HUDEP-2 (cell line): Measurements from ENCODE around the gene E2F6.

ENCODE experiments used
- DNase-seq, 76 experiments: peaks; one replicate each; lab custom pipeline; 2025; ENCODE audit not compliant: unreplicated experiment in 76 of 76; lab: John Stamatoyannopoulos, UW

The E2F6 gene

GRCh38 chr2:11459816-11460215 lies 6.1 kb downstream of the E2F6 start:
- no peak for DNase-seq

- DNase-seq: no peak
Measured at GRCh38 chr2:11458753-11459152, 7.2 kb downstream of the E2F6 start.

DNA sequence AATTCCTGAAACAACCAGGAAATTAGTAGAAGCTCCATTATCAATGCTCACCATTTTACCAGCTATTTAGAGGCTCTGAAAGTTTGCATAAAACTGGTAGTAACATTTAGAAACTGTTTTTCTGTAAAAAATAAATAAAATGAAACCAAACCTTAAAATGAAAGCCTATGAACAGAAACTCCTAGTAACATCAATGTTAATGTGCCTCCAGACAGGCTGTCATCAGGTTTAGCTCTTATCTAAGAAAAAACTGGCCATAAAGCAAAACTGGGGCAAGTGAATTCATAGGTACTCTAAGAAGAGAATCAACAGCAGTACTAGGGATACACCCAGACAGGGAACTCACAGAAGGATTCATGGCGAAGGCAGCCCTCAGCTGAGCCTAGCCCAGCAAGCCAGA lies 8.0 kb downstream of the E2F6 start:
- no peak for DNase-seq

DNA sequence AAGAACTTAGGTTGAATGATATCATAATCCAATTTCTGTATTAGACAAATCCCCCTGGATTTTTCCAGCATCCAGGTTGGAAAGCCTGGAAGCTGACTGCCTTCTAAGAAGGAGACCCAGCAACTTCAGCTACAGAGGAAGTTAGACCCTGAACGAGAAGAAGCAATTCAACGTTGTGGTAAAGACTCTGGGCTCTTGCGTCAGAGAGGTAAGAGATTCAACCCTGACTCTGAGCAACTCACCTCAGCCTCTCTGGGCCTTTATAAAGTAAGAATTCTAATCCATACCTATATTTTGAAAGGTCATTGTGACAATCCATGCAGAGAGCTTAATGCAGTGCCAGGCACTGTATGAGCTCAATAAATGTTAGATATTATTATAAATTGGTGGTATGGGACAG lies 9.7 kb downstream of the E2F6 start:
- no peak for DNase-seq

- no peak for DNase-seq
Measured at GRCh38 chr2:11454824-11455223, 11.1 kb downstream of the E2F6 start.

DNA sequence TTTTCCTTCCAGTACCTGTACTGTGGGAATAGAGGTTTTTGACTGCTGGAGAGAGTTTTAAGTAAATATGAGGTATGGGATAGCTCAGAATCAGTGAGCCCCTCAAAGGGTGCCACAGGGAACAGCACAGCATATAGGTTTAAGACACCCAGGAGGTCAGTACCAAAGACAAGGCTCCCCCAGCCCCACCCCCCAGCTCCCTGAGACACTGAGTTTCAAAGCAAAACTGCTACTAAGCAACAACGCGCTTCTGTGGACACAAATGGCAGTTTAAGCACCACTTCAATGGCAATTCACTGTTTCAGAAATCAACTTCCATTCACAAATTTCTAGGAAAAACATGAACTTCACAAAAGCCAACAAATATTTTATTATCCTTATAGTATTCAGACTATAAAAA lies 15.2 kb downstream of the E2F6 start:
- no peak for DNase-seq

DNA sequence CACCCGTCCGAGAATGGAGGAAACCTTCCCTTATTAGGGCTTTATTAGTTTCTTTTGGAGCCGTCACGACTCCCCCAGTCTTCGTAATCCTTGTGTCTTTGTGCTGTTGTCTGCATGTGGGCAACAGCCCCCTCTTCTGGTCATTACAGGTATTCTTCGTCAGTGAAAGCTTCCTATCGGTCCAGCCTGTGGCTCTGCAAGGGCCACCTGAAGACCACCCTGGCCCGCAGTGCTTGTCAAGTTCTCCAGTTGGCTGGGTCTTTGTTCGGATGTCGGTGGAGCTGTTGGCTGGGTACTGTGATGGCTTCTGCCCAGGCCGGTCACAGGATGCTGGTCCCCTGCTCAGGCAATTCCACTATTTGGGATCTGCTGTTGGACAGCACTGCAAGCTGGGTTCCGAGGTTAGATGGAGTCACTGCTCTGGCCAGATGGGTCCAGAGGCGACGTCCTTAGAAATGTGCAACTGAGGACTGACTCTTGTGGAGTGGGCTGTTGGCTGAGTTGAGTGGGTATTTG lies 19.2 kb downstream of the E2F6 start:
- DNase-seq: peak in 46 of 76 experiments; percentile 1 to 54 (median 26)

GRCh38 chr2:11444737-11445136 lies 21.2 kb downstream of the E2F6 start:
- DNase-seq: no peak

- no peak for DNase-seq
Measured at GRCh38 chr2:11438555-11439080, 27.3 kb downstream of the E2F6 start.

GRCh38 chr2:11437602-11438001 lies 28.4 kb downstream of the E2F6 start:
- DNase-seq: no peak

DNA sequence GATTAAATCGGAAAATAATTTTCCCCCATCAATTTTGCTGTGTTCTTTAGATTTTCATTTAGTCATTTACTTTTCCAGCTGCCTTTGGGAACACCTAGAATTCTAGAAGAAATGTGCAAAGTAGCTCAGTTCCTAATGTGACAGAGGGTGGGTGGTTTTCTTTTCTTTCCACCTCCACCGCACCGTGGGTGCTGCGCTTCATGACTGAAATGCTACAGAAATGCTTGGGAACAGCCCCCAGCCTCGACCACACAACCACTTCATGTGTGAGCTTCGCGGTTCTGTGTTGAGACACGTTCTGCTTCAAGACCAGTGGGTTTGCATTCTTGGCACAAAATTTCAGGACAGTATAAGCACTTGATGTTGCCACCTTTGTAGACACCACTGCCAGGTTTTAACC lies 30.9 kb downstream of the E2F6 start:
- DNase-seq: no peak

- DNase-seq: no peak
Measured at GRCh38 chr2:11434443-11434842, 31.5 kb downstream of the E2F6 start.

DNA sequence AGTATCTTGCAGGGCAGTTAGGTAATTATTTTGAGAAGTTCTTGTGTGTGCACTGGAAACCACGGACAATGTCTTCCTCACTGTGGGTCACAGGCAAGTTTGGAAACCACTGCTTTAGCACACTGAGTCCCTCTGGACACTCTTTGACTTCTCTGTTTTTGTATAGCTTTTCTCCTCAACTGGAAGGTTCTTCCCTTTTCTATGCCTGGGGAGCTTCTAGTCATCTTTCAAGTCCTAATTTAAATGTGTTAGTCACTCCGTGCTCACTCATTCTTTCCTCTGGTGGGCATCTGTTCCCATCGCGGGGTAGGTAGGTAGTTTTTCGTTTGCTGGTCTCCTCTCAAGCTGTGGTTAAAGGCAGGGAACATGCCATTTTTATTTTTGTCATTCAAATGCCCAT lies 32.1 kb downstream of the E2F6 start:
- DNase-seq: no peak

- no peak for DNase-seq
Measured at GRCh38 chr2:11430729-11431128, 35.2 kb downstream of the E2F6 start.

DNA sequence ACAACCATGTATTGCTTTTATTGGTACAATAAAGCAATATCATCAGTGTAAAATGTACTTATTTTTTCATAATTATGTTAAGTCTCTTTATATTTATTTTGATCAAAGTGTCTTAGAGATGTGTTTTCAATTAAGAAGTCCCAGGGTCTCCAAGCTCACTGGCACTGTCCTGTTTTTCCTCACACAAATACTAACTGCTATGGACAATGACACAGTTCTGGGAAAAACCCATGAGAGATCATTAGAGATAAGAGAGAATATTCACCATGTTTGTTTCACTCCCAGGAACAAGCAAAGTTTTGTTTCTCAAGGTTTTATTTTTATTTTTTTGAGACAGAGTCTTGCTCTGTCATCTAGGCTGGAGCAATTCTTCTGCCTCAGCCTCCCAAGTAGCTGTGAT lies 38.7 kb downstream of the E2F6 start:
- DNase-seq: no peak

GRCh38 chr2:11422901-11423435 lies 43.0 kb downstream of the E2F6 start:
- no peak for DNase-seq

GRCh38 chr2:11422491-11422865 lies 43.5 kb downstream of the E2F6 start:
- DNase-seq: no peak

DNA sequence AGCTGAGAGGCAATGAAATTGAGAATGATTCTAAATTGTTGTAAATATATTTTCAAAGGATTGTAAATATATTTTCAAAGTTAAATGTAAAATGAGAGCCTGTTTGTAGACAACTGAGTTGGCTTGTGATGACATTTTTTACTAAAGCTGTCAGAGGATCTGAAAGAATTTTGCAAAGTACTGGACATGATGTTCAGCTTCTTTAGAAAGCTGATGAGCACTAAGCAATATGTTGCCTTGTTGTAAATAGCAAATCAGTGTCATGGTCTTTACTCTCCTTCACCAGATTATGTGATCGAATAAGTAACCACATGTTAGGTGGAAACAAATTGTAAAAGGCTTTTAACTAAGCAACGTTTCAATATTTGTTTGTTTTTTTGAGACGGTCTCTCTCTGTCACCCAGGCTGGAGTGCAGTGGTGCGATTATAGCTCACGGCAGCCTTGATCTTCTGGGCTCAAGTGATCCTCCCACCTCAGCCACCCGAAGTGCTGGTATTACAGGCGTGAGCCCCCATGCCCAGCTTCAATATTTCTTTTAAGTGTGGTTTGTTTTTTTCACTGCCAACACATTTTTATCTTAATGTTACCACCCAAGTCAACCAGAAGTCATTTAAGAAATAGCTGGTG lies 44.0 kb downstream of the E2F6 start:
- DNase-seq: no peak

- no peak for DNase-seq
Measured at GRCh38 chr2:11420671-11421070, 45.3 kb downstream of the E2F6 start.

DNA sequence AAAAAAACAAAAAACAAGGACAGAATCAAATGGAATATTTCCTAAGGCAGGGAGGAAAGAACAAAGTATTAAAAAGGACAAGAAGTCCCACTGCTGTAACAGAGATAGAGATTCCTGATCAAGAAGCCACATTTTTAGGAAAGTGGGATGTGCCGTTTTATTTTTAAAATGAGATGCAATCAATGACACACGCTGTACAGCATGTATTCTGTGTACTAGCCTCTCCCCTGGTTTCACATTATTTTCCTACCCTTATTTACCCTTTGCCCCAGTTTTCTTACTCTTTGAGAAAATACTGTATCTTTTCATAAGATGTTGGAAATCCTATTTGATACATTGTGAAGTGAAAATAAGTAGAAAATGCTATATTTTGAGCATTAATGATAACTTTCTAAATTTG lies 45.8 kb downstream of the E2F6 start:
- DNase-seq: no peak

- DNase-seq: no peak
Measured at GRCh38 chr2:11419781-11420180, 46.2 kb downstream of the E2F6 start.

- peak in 34 of 76 experiments; percentile 3 to 65 (median 26) for DNase-seq
Measured at GRCh38 chr2:11417946-11418585, 47.9 kb downstream of the E2F6 start.
